GM23248 (cell line): Measurements from ENCODE around the gene TRAPPC12. TPM values are rescaled to one million over a fixed set of nuclear protein-coding genes. Genes with fewer than 3 reads are reported as not detected.
A peak's percentile ranks its signal among the peaks of the same experiment; 100 is the strongest.

Experiments used
- DNase-seq: peaks from one replicate; pipeline ENCODE4 v3.0.0-alpha.2; 2015
- H2AFZ ChIP-seq: fragments of 200-600 bp; sonication (generic); 2 replicates; pipeline ENCODE4 v1.6.1; 2016; ENCODE audit warnings: antibody characterized with exemption
- H3F3A ChIP-seq: fragments of 200-600 bp; sonication (generic); 2 replicates; pipeline ENCODE4 v1.6.1; 2016; ENCODE audit warnings: mild to moderate bottlenecking, antibody characterized with exemption, mixed run types; ENCODE audit not compliant: insufficient read depth
- H3K27ac ChIP-seq: fragments of 200-600 bp; sonication (generic); 2 replicates; pipeline ENCODE4 v1.5.1; 2016; ENCODE audit warnings: mild to moderate bottlenecking
- H3K27me3 ChIP-seq: fragments of 200-600 bp; sonication (generic); replicated peaks from 2 replicates; pipeline ENCODE4 v1.6.1; 2016; ENCODE audit warnings: mild to moderate bottlenecking; ENCODE audit not compliant: insufficient read depth
- H3K36me3 ChIP-seq: fragments of 200-600 bp; sonication (generic); 2 replicates; pipeline ENCODE4 v1.6.1; 2016; ENCODE audit warnings: low read depth, mild to moderate bottlenecking
- H3K4me1 ChIP-seq: fragments of 200-600 bp; sonication (generic); 2 replicates; pipeline ENCODE4 v1.6.1; 2016; ENCODE audit warnings: mild to moderate bottlenecking; ENCODE audit not compliant: insufficient read depth
- H3K4me2 ChIP-seq: fragments of 200-600 bp; sonication (generic); one replicate; pipeline ENCODE4 v1.6.1; 2016; ENCODE audit warnings: mild to moderate bottlenecking; ENCODE audit not compliant: unreplicated experiment
- H3K4me3 ChIP-seq: fragments of 200-600 bp; sonication (generic); 2 replicates; pipeline ENCODE4 v1.5.1; 2016; ENCODE audit warnings: mild to moderate bottlenecking
- H3K79me2 ChIP-seq: fragments of 200-600 bp; sonication (generic); 2 replicates; pipeline ENCODE4 v1.6.1; 2016; ENCODE audit warnings: mild to moderate bottlenecking; ENCODE audit not compliant: insufficient read depth
- H3K9ac ChIP-seq: fragments of 200-600 bp; sonication (generic); 2 replicates; pipeline ENCODE4 v1.6.1; 2016; ENCODE audit warnings: mild to moderate bottlenecking
- H3K9me2 ChIP-seq: fragments of 200-600 bp; sonication (generic); 2 replicates; pipeline ENCODE4 v1.6.1; 2016; ENCODE audit warnings: mixed run types, mild to moderate bottlenecking, moderate library complexity; ENCODE audit not compliant: insufficient read depth
- H3K9me3 ChIP-seq: fragments of 200-600 bp; sonication (generic); one replicate; pipeline ENCODE4 v1.6.1; 2017; ENCODE audit warnings: low read depth
- H4K20me1 ChIP-seq: fragments of 200-600 bp; sonication (generic); 2 replicates; pipeline ENCODE4 v1.6.0; 2016; ENCODE audit not compliant: insufficient read depth
- EZH2 ChIP-seq: fragments of 200-600 bp; sonication (generic); IDR thresholded peaks from 2 replicates; pipeline ENCODE4 v1.6.1; 2018; ENCODE audit warnings: antibody characterized with exemption, mild to moderate bottlenecking; ENCODE audit not compliant: insufficient read depth, poor library complexity, severe bottlenecking
- EZH2phosphoT487 ChIP-seq: fragments of 200-600 bp; sonication (generic); IDR thresholded peaks from 2 replicates; pipeline ENCODE4 v1.6.1; 2018; ENCODE audit warnings: antibody characterized with exemption, moderate library complexity, mild to moderate bottlenecking, low read depth; ENCODE audit not compliant: insufficient read depth
- WGBS, 2 experiments: methylation state at CpG; one replicate each; pipeline ENCODE4 v1.1.6; 2015 to 2017; ENCODE audit warnings: low lambda C conversion rate in 2 of 2, low coverage in 1 of 2; ENCODE audit errors: missing lambda C conversion rate in 2 of 2; 5-methylcytosine and 5-hydroxymethylcytosine counted together
- in situ Hi-C: fragments of 300-500 bp; cut with MboI; formaldehyde crosslinking; loops from 2 replicates; pipeline ENCODE4 v1.15.0; 2020
- polyA plus RNA-seq: library from polyadenylated mRNA; unstranded; fragments of >200 nt; fragmentation: Nextera tagmentation; extraction: Ambion mirVana; gene quantifications from 2 replicates; pipeline ENCODE4 v1.2.1, GENCODE V29; 2016
- total RNA-seq: library from RNA; depleted of rRNA; stranded (reverse); fragments of >200 nt; shearing (Covaris generic); gene quantifications from 2 replicates; pipeline ENCODE4 v1.2.3, GENCODE V29; 2014

Gene TRAPPC12
- total and polyA plus RNA-seq, 2 experiments from 2014 or later, result 29.3 to 48.1 TPM

- no peaks in the 10 kb centered on the region for H3K79me2 ChIP-seq
- H3K9me2 ChIP-seq, result no peaks in the 10 kb centered on the region
- peaks cover 44% of the 10 kb centered on the region for H3F3A ChIP-seq
- H3K4me2 ChIP-seq, result no peak overlapping the region
- H3K9ac ChIP-seq, result peak overlapping the region; percentile 61
- no peak for TF ChIP-seq EZH2
- TF ChIP-seq EZH2phosphoT487, result no peak
- H3K36me3 ChIP-seq, result no peaks in the 10 kb centered on the region
- no peak overlapping the region for H2AFZ ChIP-seq
- DNase-seq, result no peak
- no peaks in the 10 kb centered on the region for H3K27me3 ChIP-seq
- in situ Hi-C loops, result no loop called here
- no peak overlapping the region for H3K4me3 ChIP-seq
- no peaks in the 10 kb centered on the region for H4K20me1 ChIP-seq
- H3K9me3 ChIP-seq, result no peaks in the 10 kb centered on the region
- WGBS, 2 experiments, result 97% methylated on average over 9 of the region's 9 CpGs
- H3K4me1 ChIP-seq, result peaks cover 43% of the 10 kb centered on the region
- H3K27ac ChIP-seq, result peak overlapping the region; percentile 83
These were observed 87.0 kb downstream of the TRAPPC12 start for GRCh38 chr2:3466482-3466863.

GRCh38 chr2:3466966-3467365 lies 87.5 kb downstream of the TRAPPC12 start:
- H3K9ac ChIP-seq, result no peak overlapping the region
- no peak overlapping the region for H3K4me2 ChIP-seq
- H3F3A ChIP-seq, result peaks cover 41% of the 10 kb centered on the region
- H3K36me3 ChIP-seq, result no peaks in the 10 kb centered on the region
- no peaks in the 10 kb centered on the region for H3K9me3 ChIP-seq
- peaks cover 43% of the 10 kb centered on the region for H3K4me1 ChIP-seq
- WGBS, 2 experiments, result 96% methylated on average over 14 of the region's 14 CpGs
- H3K79me2 ChIP-seq, result no peaks in the 10 kb centered on the region
- no peaks in the 10 kb centered on the region for H4K20me1 ChIP-seq
- no peak overlapping the region for H2AFZ ChIP-seq
- no peak for DNase-seq
- no peak overlapping the region for H3K27ac ChIP-seq
- no peak overlapping the region for H3K4me3 ChIP-seq
- in situ Hi-C loops, result no loop called here
- no peaks in the 10 kb centered on the region for H3K27me3 ChIP-seq
- H3K9me2 ChIP-seq, result no peaks in the 10 kb centered on the region
- no peak for TF ChIP-seq EZH2phosphoT487
- no peak for TF ChIP-seq EZH2

- Histone ChIP-seq H3K4me3 (no peak overlapping the region), H3K9ac (no peak overlapping the region), H3K4me2 (no peak overlapping the region), H3K9me2 (no peaks in the 10 kb centered on the region), H3K9me3 (no peaks in the 10 kb centered on the region), H3F3A (peaks cover 39% of the 10 kb centered on the region), H3K27ac (no peak overlapping the region), H3K27me3 (no peaks in the 10 kb centered on the region), H3K4me1 (peaks cover 43% of the 10 kb centered on the region), H4K20me1 (no peaks in the 10 kb centered on the region), H2AFZ (no peak overlapping the region), H3K36me3 (no peaks in the 10 kb centered on the region), H3K79me2 (no peaks in the 10 kb centered on the region)
- in situ Hi-C loops, result no loop called here
- DNase-seq, result no peak
- TF ChIP-seq EZH2 (no peak), EZH2phosphoT487 (no peak)
- 96 to 97% methylated on average over 15 of the region's 15 CpGs for WGBS, 2 experiments
These were observed 88.2 kb downstream of the TRAPPC12 start for GRCh38 chr2:3467654-3468053.

GRCh38 chr2:3468296-3468988 lies 88.9 kb downstream of the TRAPPC12 start:
- Histone ChIP-seq H3K27ac (no peak overlapping the region), H4K20me1 (no peaks in the 10 kb centered on the region), H3K36me3 (no peaks in the 10 kb centered on the region), H3K27me3 (no peaks in the 10 kb centered on the region), H3K9me3 (no peaks in the 10 kb centered on the region), H3K9ac (no peak overlapping the region), H3K9me2 (no peaks in the 10 kb centered on the region), H3F3A (peaks cover 39% of the 10 kb centered on the region), H2AFZ (no peak overlapping the region), H3K4me2 (no peak overlapping the region), H3K4me1 (peaks cover 43% of the 10 kb centered on the region), H3K79me2 (no peaks in the 10 kb centered on the region), H3K4me3 (no peak overlapping the region)
- no peak for TF ChIP-seq EZH2phosphoT487
- TF ChIP-seq EZH2, result no peak
- 96 to 97% methylated on average over 29 to 31 of the region's 31 CpGs for WGBS, 2 experiments
- in situ Hi-C loops, result no loop called here
- no peak for DNase-seq
